ENCODE results near the gene FILIP1L.

The FILIP1L gene

DNA sequence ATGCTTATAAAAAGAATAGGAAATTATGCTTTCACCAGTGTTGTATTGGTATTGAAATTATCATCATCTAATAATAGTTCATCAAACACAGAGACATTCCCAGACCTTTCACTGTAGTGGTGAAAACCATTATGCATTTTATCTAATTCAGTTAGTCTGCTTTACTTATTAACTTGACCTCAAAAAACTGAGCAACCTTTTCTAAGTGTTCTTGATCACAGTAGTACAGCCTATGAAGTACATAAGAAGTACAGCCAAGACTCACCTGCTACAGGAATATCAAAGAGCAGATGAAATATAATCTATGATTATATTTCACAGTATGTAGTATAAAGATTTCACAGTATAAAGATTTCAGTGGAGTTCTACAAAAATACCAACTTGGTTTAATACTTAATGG is 75.2 kb downstream of the FILIP1L start:
- DNase-seq = no peak

DNA sequence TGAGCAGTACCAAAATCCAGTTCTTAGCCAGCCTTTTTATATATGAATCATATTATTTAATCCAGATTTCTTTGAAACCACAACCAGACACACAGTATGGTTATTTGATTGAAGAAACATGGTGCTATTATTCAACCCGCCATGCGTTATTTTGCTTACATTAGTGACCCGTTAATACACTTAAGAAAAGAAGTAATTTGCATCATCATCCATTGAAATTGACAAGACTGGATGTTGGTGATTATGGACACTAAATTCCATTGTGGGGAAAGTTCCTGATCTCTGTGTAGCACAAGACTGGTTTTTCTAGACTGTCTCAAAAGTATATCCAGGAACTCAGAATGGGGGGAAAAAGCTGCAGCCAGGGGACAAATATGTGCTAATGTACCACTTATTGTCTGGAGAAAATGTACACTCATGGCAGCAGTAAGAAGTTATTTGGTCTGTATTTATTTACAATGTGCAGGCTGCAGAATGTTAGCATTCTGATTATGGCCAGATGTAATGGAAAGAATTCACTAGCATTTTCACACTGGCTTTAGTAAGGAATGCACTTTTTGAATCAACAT is 80.3 kb downstream of the FILIP1L start:
- no peak for DNase-seq

DNA sequence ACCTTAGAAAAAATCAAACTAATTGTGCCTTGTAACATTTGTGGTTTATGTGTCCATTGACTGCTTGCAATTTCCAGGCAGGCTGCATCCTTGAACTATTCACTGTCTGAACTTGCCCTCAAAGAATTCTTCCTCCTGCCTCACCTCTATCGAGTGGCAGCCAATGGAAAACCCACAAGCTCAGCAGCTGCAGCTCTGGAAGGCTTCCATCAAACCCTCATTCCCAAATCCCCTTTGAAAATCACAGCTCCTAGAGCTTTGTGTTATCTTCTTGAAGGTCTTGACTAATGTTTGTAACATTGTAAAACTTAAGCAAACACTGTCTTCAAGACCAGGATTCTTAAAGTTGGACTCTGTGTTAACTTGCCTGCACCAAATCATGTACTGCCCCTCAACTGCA is 81.1 kb downstream of the FILIP1L start:
- DNase-seq = no peak

DNA sequence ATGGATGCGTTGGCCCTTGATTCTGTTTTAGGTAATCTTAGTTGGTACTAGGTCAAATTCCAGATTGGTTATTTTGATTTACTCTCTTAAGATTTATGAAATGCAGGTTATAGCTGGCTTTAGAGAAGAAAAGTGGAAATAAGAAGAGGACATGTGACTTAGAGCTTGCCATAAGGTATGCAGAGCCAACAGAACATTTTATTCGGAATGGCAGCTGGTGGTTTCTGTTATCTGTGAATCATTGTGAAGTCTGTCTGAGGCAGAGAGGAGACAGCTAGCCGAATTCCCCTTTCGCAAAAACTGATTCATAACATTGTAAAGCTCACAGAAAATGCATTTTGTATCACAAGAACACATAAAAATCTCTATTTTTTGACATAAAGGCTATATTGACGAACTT is 82.1 kb downstream of the FILIP1L start:
- DNase-seq = no peak

DNA sequence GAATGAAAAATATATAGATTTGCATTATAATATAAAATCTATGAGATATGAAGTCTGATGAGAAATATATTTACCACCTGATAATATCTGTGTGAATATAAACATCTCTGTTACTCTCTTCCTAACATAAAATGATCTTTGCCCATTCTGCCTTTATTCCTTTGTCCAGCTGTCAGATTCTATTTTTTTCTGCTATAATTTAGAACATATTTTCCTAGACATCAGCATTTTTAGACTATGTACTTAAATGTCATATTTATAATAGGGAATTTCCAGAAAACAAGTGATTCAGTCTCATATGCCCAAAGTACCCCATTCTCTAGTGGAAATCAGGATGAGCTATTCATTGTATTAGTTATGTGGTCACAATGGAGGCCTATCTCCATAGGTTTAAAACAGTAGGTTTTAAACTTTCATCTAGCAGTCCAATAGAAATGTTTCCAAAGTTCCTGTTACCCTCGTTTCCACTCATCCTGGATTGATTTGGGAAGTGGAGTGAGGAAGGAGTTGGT is 83.3 kb downstream of the FILIP1L start:
- no peak for DNase-seq

DNA sequence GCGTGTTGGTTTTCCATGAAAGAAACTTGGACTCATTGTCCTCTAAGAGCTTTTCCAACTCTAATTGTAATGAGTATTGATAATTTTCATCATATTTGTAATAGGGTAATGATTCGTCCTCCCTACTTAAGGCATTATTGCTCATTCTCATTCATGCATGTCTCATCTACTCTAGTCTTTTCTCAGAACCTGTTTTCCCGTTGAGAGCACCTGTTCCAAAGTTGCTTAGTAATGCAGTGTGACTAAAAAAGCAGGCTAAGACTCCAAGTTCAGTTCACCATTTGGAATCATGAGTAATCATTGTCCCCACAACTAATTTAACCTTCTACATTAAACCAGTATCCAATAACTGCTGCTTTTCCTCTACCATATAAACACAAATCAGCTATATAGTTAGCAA is 84.0 kb downstream of the FILIP1L start:
- DNase-seq = peak; percentile 62

DNA sequence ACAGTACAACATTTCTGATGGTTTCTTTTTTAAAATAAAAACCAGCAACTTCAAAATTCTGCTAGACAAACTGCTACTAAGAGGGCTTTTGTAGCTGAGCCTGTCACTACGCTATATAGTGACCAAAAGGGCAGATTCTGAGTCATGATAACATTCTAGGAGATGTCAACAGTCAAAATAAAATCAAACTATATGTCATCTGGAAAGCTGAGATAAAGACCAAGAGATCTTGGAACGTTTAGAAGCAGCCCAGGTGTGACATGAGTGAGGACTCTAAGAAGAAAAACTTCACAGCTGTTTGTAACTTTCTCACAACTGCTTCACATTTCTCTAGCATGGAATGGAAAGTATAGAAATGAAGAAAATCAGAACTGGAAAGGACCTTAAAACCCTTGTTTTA is 84.6 kb downstream of the FILIP1L start:
- DNase-seq = no peak

DNA sequence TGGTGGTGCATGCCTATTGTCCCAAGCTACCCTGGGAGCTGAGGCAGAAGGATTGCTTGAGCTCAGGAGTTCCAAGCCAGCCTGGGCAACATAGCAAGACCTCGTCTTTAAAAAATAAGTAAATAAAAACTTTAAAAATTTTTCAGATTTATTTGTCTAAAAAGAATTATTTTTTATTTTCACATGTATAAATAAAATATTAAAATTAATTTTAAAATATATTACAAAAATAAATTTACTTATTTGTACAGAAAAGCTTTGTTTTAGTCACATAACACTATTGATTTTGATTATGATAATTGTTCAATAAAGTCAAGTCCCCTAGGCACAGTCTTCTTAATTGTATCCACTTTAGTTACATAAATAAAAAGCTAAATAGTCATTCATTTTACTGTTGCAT is 85.2 kb downstream of the FILIP1L start:
- DNase-seq = no peak

DNA sequence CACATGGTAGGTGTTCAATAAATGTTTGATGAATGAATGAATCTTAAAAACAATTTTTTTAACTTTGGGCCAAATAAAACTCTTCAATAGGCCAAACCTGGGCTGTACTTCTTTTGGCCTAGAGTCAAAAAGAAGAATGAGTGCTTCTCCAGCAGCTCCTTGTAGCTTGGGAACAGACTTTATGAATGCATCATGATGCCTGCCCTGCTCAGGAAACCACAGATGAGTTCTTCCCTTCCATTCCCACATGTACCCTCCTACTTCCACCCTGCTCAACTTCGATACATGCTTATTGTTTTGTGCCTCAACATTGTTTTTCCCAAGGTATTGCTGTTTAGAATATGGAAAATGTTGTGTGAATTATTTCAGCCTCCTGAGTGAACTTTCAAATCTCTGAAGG is 87.0 kb downstream of the FILIP1L start:
- no peak for DNase-seq

DNA sequence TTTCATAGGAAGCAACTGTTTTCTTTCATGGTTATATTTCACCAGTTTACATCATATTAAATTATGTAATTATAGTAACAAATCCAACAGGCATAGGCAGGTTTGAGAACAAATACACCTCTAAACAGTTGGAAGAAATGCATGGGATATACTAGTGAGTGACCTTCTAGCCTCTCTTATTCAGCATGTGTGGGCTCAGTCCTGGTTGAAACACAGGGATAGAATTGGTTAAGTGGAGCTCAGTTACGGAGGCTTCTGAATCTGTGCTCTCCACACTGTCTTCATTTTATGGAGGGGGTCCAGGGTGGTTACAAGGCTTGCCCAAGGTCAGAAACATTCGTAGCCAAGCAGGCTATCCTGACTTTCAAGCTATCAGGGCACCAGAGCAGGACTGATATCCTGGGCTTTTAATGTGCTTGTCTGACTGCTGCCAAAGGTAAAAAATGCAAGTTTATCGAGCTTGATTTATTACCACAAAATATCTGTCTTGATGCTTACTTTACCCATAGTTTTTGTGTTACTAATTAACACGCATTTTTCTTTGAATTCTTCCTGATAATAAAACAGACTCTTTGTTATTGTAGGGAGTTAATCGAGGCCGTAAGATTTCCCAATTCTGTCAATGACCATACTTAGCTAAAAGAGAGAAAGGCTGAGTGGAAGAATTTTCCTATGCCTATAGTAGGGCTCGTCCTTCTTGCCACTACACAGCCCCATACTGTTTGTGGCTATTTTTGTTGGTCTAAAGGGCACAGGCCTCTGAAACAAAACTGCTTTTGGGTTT is 89.6 kb downstream of the FILIP1L start:
- DNase-seq = no peak

DNA sequence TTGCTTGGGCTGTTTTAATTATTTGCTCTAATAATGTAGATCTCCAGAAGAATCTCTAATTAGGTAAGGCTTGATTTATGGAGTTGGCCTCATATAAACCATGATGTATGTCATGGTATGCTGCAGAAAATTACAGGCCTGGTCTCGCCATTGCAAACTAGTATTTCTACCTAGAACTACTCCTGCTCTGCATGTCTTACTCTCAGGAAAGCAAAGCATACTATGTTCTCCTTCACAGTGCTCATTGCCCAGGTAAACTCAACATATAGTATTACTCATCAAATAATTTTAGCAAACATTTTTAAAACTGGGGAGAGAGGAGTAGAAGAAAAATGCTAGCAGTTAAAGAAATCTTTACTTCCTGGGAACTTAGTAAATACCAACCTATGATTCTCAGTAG is 90.7 kb downstream of the FILIP1L start:
- DNase-seq = peak; percentile 38

DNA sequence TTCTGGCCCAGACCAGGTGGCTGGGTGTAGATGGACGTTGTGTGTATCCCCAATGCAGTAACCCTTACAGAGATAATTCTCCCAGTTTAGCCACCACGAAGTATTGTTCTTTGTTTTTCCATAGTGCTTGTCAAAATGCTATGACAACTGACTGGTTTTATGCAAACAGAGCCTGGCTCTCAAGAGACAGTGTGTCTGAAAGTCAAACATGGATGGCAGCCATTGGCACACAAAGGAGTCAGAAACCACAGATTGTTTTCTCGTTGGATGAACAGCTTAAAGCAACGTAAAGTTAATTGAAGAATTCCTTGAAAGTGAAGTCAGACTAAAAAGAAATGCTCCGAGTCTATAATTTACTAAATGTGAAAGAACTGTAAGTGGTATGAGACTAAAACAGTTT is 91.2 kb downstream of the FILIP1L start:
- DNase-seq = peak; percentile 92

DNA sequence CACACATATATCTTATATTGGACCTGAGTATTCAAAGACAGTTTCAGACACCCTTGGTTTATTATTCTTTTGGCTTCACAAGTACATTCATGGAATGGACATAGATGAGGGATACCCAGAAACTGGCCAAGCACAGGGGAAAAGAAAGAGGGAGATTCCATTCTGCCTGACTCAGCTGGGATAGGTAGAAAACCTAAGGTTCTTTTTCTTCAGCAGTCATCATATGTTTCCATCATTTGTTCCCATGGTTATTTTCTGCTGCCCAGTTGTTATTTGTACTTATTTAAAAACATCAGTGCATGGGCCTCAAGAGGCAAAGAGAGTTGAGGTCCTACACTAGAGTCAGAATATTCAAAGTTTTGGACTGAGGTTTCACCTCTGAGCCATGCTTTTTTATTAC is 91.8 kb downstream of the FILIP1L start:
- peak; percentile 45 for DNase-seq

DNA sequence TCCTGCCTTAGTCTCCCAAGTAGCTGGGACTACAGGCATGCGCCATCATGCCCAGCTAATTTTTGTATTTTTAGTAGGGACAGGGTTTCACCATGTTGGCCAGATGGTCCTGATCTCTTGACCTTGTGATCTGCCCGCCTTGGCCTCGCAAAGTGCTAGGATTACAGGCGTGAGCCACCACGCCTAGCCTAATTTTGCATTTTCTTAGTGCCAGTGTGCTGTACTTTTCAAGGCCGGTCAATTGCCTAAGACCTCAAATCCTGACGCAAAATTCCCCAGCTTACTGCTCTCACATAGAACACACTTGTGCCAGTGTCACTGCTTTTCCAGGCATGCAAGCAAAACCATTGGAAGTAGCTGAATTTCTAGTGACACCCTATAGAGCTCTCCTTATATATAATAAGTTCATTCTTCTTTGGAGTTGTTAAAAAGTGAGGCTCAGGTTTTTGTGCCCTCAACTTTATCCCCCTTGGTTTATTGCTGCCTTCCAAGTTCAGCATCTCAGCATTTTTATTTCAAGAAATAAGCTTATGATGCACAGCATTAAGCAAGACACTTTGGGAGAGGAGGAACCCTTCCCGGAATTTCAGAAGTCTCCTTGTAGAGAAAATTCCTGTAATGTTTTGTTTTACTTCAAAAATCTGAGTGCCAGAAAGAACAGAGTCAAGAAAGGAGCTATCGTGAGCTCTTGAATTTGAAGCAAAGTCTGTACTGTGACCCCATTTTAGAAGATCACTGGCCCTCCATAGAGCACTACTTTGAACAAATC is 93.2 kb downstream of the FILIP1L start:
- DNase-seq = no peak

DNA sequence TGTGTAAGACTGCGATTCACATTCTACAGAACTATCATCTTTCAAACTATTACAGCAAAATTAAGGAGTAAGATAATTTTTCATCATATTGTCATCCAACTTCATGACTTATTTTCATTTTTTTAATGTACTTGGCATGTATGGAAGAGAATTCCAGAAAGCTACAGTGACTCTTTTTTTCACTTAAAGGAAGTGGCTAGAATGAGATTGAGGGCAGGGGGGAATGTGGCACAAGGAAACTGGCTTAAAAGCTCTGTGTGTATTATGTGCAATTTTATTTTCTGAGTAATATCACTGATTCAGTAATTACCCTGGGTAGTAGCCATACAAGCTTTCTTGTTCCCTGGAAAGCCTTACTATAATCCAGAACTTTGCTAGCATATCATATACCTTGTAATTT is 94.6 kb downstream of the FILIP1L start:
- DNase-seq = no peak

DNA sequence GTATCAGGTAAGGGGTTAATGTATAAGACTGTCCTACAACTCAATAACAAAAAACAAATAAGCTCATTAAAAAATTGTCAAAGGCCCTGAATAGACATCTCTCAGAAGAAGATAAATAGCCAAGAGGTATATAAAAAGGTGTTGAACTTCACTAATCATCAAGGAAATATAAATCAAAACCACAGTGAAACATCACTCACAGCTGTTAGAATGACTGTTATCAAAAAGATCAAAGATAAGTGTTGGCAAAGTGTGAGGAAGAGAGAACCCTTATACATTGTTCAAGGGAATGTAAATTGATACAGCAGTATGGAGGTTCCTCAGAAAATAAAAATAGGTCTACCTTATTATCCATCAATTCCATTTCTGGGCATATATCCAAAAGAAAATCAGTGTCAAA is 95.5 kb downstream of the FILIP1L start:
- DNase-seq = no peak

DNA sequence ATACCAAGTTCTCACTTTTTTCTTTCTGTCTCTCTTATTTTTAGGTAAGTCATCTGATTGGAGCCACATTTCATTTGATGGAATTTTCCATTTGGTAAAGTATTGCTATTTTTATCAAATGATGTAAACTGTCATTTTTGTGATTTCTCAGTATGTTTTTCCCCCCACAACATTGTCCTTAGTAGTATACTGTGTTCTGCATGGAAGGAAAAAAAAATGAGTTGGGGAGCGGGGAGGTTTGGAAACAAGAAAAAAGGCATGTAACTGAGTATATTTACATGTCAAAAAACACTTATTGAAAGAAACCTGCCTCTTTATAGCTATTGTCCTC is 104.2 kb downstream of the FILIP1L start:
- no peak for DNase-seq

DNA sequence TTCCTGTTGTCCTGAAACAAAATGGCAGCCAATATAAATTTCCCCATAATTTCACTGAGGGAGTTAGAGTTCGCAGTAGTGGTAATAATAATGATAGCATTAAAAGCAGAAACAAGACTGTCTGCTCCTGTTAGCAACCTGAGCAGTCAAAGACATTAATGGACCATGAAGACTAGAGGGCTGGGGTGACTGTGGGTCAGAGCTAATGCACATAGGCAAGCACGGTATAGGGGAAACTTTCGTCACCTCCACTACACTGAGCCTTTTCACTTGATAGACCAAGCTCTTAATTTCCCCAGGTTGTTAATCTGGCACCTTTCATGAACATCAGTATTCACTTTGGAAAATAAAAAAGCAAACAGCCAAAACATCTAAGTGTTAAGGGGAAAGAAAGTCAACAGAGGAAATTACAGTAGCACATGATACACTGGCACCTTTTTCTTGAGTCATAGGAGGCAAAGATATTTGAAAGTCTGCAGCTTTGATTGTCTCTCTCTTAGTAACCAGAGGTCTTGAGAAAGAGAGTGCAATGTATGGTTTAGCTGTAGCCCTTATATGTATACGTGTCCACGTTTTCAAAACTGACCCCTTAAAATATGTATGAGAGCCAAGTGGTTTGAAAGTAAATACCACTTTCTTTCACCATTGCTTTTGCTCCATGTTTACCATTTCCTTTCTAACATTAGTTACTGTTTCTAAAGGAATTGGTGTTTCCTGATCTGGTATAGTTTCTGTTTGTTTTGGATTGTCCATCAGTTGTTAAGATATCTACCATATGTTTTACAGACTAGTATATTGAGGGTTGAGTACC is 104.8 kb downstream of the FILIP1L start:
- DNase-seq = no peak

DNA sequence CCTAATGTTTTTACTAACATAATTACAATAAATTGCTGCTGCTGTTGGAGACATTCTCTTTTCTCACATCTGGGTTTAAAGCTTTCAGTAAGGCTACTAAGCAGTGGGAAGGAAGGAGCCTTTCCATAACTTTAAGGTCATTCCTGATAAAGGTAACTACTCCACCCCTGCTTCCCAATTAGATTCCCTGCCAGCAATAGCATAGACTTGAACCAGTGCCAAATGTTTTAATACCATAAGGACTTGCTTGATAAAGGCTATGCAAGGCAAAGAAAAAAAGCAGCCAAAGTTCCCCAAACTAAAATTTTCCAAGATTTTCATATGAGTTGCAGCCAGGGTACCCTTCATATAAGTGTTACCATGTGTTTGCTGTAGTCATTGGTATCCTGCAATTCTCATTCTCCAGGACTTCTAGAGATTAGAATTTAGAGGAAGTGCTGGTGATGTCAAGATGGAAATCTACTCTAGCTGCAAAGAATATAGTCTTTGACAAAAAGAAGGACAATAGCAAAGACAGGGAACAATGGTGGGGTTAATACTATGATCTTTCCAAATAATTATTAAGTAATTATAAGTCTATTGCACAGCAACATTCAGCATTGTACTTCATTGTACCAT is 106.1 kb downstream of the FILIP1L start:
- DNase-seq = no peak

DNA sequence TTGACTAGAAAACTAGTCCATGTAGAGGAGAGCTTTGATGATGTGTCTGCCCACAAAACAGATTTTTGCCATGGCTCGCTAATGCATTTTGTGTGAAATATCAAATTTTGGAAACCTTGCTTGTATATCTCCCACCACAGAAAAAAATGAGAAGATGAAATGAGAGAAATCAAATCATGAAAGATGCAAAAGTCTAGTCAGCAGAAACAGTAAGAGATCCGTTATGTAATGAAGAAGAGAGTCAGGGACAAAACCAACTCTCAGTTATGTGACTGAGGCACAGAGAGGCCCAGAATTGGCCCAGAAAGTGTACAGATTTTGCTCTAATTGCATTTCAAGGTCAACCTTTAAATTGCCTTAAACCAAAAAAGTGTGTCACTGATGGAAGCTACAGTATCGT is 107.0 kb downstream of the FILIP1L start:
- no peak for DNase-seq

DNA sequence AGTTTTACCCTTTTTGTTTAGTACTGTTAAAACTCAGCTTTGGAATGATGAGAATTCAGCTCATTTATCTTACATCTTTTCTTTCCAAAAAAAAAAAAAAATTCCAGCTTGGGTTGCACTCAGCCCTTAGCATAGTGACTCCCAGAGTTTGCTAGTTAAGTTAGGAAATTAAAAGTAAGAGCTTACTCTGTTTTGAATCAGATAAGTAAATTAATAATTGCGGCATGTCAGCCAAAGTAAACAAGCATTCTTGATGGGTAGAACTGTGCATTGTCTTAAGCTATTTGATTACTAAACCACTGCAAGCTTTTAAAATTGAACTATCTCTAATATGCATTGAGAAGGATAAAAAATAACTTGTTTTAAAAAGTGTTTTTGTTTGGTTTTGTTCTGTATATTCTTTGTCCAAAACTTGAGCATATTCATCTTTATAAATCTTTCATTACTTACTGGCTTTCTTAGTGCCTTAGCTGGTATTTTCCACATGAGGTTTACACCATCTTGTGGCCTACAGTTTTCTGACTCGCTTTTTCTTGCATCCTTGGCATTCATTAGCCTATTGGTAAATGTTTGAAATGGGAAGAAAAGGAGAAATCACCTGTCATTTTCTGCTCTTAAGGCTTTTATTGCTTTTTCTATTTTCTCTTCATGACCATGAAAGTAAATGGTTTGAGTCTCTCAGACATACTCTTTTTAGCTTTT is 107.6 kb downstream of the FILIP1L start:
- no peak for DNase-seq

Data from DMS53 (cell line).